OCI-LY1 (cell line): ENCODE results near the gene RAPGEF4.

Source experiments
- H2AFZ ChIP-seq: fragments of 200-600 bp; sonication (generic), shearing (Covaris generic); 2 replicates; pipeline ENCODE4 v1.6.0; 2014; ENCODE audit warnings: antibody characterized with exemption, mild to moderate bottlenecking, low read length
- H3F3A ChIP-seq: fragments of 200-600 bp; sonication (generic), shearing (Covaris generic); 2 replicates; pipeline ENCODE4 v1.6.0; 2014; ENCODE audit warnings: mild to moderate bottlenecking, antibody characterized with exemption, low read length, moderate library complexity; ENCODE audit not compliant: insufficient read depth
- H3K27ac ChIP-seq: fragments of 200-600 bp; sonication (generic); 2 replicates; pipeline ENCODE4 v1.5.1; 2014; ENCODE audit warnings: low read length, mixed run types, mild to moderate bottlenecking, low read depth; ENCODE audit not compliant: poor library complexity, severe bottlenecking
- H3K27me3 ChIP-seq: fragments of 200-600 bp; sonication (generic); 2 replicates; pipeline ENCODE4 v1.6.0; 2014; ENCODE audit warnings: antibody characterized with exemption, mild to moderate bottlenecking, low read length, moderate library complexity; ENCODE audit not compliant: insufficient read depth
- H3K36me3 ChIP-seq: fragments of 200-600 bp; sonication (generic); 2 replicates; pipeline ENCODE4 v1.6.1; 2014; ENCODE audit warnings: mild to moderate bottlenecking, antibody characterized with exemption, low read length, moderate library complexity, mixed read lengths; ENCODE audit not compliant: insufficient read depth
- H3K4me1 ChIP-seq: fragments of 200-600 bp; sonication (generic); 2 replicates; pipeline ENCODE4 v1.5.1; 2014; ENCODE audit warnings: mild to moderate bottlenecking, low read length, moderate library complexity; ENCODE audit not compliant: insufficient read depth, severe bottlenecking
- H3K4me2 ChIP-seq: fragments of 200-600 bp; sonication (generic), shearing (Covaris generic); 2 replicates; pipeline ENCODE4 v1.6.1; 2014; ENCODE audit warnings: low read length
- H3K4me3 ChIP-seq: fragments of 200-600 bp; sonication (generic); 2 replicates; pipeline ENCODE4 v1.5.1; 2014; ENCODE audit warnings: low read length, low read depth, mild to moderate bottlenecking, mixed read lengths; ENCODE audit not compliant: poor library complexity, severe bottlenecking
- H3K79me2 ChIP-seq: fragments of 200-600 bp; shearing (Covaris generic); 2 replicates; pipeline ENCODE4 v1.6.1; 2016; ENCODE audit warnings: mixed run types, low read length, mixed read lengths; ENCODE audit not compliant: insufficient read depth
- H3K9ac ChIP-seq: fragments of 200-600 bp; sonication (generic), shearing (Covaris generic); 2 replicates; pipeline ENCODE4 v1.6.1; 2014; ENCODE audit warnings: mild to moderate bottlenecking, low read length, mixed read lengths
- H3K9me2 ChIP-seq: fragments of 200-600 bp; sonication (generic), shearing (Covaris generic); 2 replicates; pipeline ENCODE4 v1.6.1; 2014; ENCODE audit warnings: low read depth, mild to moderate bottlenecking, low read length, mixed read lengths
- H3K9me3 ChIP-seq: fragments of 200-600 bp; shearing (Covaris generic); 2 replicates; pipeline ENCODE4 v1.6.1; 2014; ENCODE audit warnings: low read length, mixed read lengths
- H4K20me1 ChIP-seq: fragments of 200-600 bp; sonication (generic), shearing (Covaris generic); 2 replicates; pipeline ENCODE4 v1.6.0; 2016; ENCODE audit warnings: mild to moderate bottlenecking, low read length; ENCODE audit not compliant: insufficient read depth
- EZH2 ChIP-seq: fragments of 200-600 bp; sonication (generic), shearing (Covaris generic); IDR thresholded peaks from 2 replicates; pipeline ENCODE4 v1.8.0; 2017; ENCODE audit warnings: borderline replicate concordance, mixed run types, mild to moderate bottlenecking, antibody characterized with exemption, low read length, moderate library complexity, mixed read lengths
- TF ChIP-seq, protein P1 (sequence below): fragments of 200-600 bp; sonication (generic), shearing (Covaris generic); IDR thresholded peaks from 2 replicates; pipeline ENCODE4 v1.5.1; 2017; ENCODE audit warnings: mild to moderate bottlenecking, antibody characterized with exemption, low read length, moderate library complexity, mixed read lengths

The RAPGEF4 gene

DNA sequence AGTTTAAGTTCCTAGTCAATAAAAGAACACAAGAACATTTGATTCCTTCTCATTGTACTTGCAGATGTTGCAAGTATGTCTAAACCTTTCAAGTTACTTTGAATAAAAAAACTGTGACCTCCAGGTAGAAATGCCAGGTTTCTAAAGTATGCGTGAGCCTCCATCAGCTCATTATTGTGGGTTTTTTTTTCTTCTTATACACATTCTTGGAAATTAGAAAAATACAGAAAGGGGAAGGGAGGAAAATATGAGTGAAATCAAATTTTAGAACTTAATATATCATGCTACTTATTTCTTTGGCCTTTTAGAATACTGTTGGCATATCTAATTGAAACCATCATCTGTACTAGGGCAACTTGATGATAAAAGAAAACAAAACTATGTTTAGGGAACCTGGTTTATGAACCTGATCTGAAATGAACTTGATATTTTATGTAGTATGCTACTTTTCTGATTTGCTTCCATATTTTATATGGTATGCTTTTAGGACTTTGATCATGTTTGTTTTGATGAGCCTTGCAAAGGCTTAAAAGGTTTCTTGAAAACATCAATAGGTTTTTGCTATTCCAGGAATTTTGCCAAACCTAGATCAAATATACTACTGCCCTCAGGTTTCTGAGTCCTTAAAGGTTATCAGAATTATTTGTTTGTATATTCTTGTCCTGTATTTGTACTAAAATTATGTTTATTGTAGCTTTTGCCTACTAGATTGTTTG, 209.3 kb downstream of the RAPGEF4 start:
- no peaks in the 10 kb centered on the region for H3K27me3 ChIP-seq
- no peak overlapping the region for H3K4me3 ChIP-seq
- no peaks in the 10 kb centered on the region for H3K4me1 ChIP-seq
- no peaks in the 10 kb centered on the region for H3K36me3 ChIP-seq
- H4K20me1 ChIP-seq = no peaks in the 10 kb centered on the region
- H3K79me2 ChIP-seq = no peaks in the 10 kb centered on the region
- no peak overlapping the region for H3K4me2 ChIP-seq
- no peak overlapping the region for H2AFZ ChIP-seq
- H3K27ac ChIP-seq = no peak overlapping the region
- TF ChIP-seq, protein P1, sequence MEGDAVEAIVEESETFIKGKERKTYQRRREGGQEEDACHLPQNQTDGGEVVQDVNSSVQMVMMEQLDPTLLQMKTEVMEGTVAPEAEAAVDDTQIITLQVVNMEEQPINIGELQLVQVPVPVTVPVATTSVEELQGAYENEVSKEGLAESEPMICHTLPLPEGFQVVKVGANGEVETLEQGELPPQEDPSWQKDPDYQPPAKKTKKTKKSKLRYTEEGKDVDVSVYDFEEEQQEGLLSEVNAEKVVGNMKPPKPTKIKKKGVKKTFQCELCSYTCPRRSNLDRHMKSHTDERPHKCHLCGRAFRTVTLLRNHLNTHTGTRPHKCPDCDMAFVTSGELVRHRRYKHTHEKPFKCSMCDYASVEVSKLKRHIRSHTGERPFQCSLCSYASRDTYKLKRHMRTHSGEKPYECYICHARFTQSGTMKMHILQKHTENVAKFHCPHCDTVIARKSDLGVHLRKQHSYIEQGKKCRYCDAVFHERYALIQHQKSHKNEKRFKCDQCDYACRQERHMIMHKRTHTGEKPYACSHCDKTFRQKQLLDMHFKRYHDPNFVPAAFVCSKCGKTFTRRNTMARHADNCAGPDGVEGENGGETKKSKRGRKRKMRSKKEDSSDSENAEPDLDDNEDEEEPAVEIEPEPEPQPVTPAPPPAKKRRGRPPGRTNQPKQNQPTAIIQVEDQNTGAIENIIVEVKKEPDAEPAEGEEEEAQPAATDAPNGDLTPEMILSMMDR = no peak
- TF ChIP-seq EZH2 = no peak
- H3F3A ChIP-seq = no peaks in the 10 kb centered on the region
- H3K9me3 ChIP-seq = no peaks in the 10 kb centered on the region
- H3K9me2 ChIP-seq = no peaks in the 10 kb centered on the region
- no peak overlapping the region for H3K9ac ChIP-seq

DNA sequence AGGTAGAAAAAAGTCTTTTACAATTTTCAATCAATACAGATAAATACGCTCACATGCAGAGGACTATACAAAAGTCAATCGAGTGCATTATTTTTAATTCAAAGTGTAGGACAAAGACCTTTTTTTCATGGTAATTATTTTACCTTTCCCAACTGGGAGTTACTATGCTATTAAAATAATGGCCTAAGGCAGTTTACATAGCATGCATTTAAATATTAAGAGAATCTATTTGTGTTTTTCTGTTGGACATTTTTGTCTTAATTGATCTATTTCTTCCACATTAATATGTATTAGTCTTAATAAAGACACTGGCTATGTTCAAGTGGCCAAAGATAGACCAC, 209.8 kb downstream of the RAPGEF4 start:
- no peak overlapping the region for H3K4me3 ChIP-seq
- H3K9ac ChIP-seq = no peak overlapping the region
- no peaks in the 10 kb centered on the region for H3K9me2 ChIP-seq
- H2AFZ ChIP-seq = no peak overlapping the region
- no peaks in the 10 kb centered on the region for H3K27me3 ChIP-seq
- H4K20me1 ChIP-seq = no peaks in the 10 kb centered on the region
- H3F3A ChIP-seq = no peaks in the 10 kb centered on the region
- H3K36me3 ChIP-seq = no peaks in the 10 kb centered on the region
- H3K4me1 ChIP-seq = no peaks in the 10 kb centered on the region
- no peak overlapping the region for H3K4me2 ChIP-seq
- TF ChIP-seq, protein P1 = no peak
- TF ChIP-seq EZH2 = no peak
- H3K79me2 ChIP-seq = no peaks in the 10 kb centered on the region
- H3K27ac ChIP-seq = no peak overlapping the region
- H3K9me3 ChIP-seq = no peaks in the 10 kb centered on the region

DNA sequence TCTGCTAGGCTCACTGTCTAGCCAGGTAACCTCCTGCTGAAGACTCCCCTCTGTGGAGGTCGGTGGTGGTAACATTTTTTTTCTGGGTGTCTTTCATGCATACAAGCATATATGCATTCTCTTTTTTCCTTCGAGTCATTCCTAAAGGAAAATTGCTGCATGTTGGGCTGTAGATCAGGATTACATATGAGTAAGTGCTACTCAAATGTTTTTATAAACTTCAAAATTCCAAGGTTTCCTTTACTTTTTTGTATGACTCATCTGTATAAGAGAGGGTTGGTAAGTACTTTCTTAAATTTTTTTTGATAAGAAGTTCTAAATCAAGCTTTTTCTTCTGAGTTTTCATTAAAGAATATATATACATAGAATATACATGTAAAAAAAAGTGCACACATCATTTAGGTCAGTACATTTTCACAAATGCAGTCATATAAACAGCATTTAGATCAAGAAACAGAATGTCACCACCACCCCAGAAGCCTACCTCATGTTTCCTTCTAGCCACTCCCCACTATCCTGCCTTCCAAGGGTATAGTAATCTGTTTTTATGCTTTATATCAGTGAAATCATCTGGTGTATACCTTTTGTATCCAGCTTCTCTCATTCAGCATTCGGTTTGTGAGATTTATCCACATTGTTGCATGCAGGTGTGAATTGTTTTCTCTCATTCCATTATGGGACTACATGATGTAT, 212.0 kb downstream of the RAPGEF4 start:
- Histone ChIP-seq H3K9ac (no peak overlapping the region), H3K9me3 (no peaks in the 10 kb centered on the region), H3K4me1 (no peaks in the 10 kb centered on the region), H4K20me1 (no peaks in the 10 kb centered on the region), H3K27me3 (no peaks in the 10 kb centered on the region), H3K36me3 (no peaks in the 10 kb centered on the region), H3K79me2 (no peaks in the 10 kb centered on the region), H2AFZ (no peak overlapping the region), H3K27ac (no peak overlapping the region), H3K4me2 (no peak overlapping the region), H3K4me3 (no peak overlapping the region), H3K9me2 (no peaks in the 10 kb centered on the region), H3F3A (no peaks in the 10 kb centered on the region)
- no peak for TF ChIP-seq EZH2
